HUES64 (cell line): Measurements from ENCODE around the gene BMERB1.

Experiments used
- H3K27ac ChIP-seq: 2 replicates; pipeline ENCODE4 v1.7.0; 2013; ENCODE audit warnings: low read depth, low read length, inconsistent platforms
- H3K27me3 ChIP-seq: 2 replicates; pipeline ENCODE4 v1.6.1; 2013; ENCODE audit warnings: mild to moderate bottlenecking, low read length; ENCODE audit not compliant: insufficient read depth
- H3K36me3 ChIP-seq: 2 replicates; pipeline ENCODE4 v1.6.1; 2013; ENCODE audit warnings: mild to moderate bottlenecking, low read length; ENCODE audit not compliant: insufficient read depth
- H3K4me1 ChIP-seq: 2 replicates; pipeline ENCODE4 v1.6.1; 2013; ENCODE audit warnings: mild to moderate bottlenecking, low read length, moderate library complexity; ENCODE audit not compliant: insufficient read depth
- H3K4me3 ChIP-seq: 2 replicates; pipeline ENCODE4 v1.5.1; 2013; ENCODE audit warnings: mild to moderate bottlenecking, low read length, moderate library complexity
- H3K9ac ChIP-seq: 2 replicates; pipeline ENCODE4 v1.6.1; 2013; ENCODE audit warnings: mild to moderate bottlenecking, low read depth, low read length
- H3K9me3 ChIP-seq: 2 replicates; pipeline ENCODE4 v1.6.1; 2013; ENCODE audit warnings: low read depth, low read length; ENCODE audit not compliant: insufficient read depth
- WGBS: fragments of 150-250, 120-280 bp; methylation state at CpG from one replicate; pipeline ENCODE4 v1.1.7; 2013; ENCODE audit warnings: missing lambda C conversion rate; 5-methylcytosine and 5-hydroxymethylcytosine counted together

BMERB1 gene

DNA sequence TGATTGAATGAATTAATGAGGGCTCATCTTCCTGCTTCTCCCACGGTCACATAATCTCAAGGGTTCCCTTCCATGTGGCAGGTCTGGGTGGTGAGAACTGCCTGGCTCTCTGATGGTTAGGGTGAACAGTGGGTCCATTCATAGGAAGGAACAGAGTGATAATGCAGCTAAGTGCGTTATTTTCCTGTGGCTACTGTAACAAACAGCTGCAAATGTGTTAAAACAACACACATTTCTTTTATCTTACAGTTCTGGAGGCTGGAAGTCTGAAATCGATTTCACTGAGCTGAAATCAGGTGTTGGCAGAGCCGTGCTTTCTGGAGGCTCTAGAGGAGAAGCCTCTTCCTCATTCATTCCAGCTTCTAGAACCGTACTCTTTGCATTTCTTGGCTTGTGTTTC lies 95.3 kb downstream of the BMERB1 start:
- H3K9me3 ChIP-seq = no peaks in the 10 kb centered on the region
- WGBS = 95% methylated on average over 5 of the region's 5 CpGs
- no peak overlapping the region for H3K9ac ChIP-seq
- H3K4me3 ChIP-seq = no peak overlapping the region
- no peaks in the 10 kb centered on the region for H3K27me3 ChIP-seq
- H3K4me1 ChIP-seq = no peaks in the 10 kb centered on the region
- no peak overlapping the region for H3K27ac ChIP-seq
- H3K36me3 ChIP-seq = no peaks in the 10 kb centered on the region; the same call in 1 of the 2 replicates

DNA sequence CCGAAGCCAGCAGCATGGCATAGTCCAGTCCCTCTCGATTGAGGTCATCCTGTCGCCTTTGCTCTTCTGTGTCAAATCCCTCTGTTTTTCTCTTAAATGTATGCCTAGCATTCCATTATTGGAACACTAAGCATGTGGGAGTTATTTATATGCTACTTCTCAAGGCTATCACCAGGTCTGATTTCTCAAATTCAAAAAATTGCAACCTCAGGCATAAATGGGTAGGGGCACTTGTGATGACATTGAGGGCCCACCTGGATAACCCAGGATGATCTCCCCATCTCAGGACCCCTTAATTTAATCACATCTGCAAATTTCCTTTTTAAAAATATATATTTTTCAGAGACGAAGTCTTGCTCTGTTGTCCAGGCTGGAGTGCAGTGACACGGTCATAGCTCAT lies 95.7 kb downstream of the BMERB1 start:
- Histone ChIP-seq H3K4me3 (no peak overlapping the region), H3K9ac (no peak overlapping the region), H3K36me3 (no peaks in the 10 kb centered on the region; the same call in 1 of the 2 replicates), H3K9me3 (no peaks in the 10 kb centered on the region), H3K27me3 (no peaks in the 10 kb centered on the region), H3K27ac (no peak overlapping the region), H3K4me1 (no peaks in the 10 kb centered on the region)
- WGBS = 95% methylated on average over 5 of the region's 5 CpGs

DNA sequence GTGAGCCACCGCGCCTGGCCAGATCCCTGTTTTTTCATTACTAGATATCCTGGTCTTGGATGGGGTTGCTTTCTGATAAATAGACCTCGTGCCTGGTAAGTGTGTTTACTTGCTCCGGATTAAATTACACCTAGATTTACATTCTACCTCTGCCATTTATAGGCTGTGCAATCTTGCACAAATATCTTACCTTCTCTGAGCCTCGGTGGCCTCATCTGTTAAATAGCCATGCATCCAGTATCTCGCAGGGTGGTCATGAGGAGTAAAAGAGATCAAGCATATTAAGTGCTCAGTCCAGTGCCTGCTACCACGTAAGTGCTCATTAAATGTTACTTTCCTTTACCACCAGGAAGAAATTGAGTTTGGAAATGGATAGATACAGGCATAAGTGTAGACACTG lies 98.4 kb downstream of the BMERB1 start:
- no peak overlapping the region for H3K27ac ChIP-seq
- no peaks in the 10 kb centered on the region for H3K36me3 ChIP-seq
- H3K9me3 ChIP-seq = no peaks in the 10 kb centered on the region
- H3K4me1 ChIP-seq = no peaks in the 10 kb centered on the region
- H3K4me3 ChIP-seq = no peak overlapping the region
- H3K27me3 ChIP-seq = no peaks in the 10 kb centered on the region
- H3K9ac ChIP-seq = no peak overlapping the region
- WGBS = 98% methylated on average over 6 of the region's 7 CpGs

DNA sequence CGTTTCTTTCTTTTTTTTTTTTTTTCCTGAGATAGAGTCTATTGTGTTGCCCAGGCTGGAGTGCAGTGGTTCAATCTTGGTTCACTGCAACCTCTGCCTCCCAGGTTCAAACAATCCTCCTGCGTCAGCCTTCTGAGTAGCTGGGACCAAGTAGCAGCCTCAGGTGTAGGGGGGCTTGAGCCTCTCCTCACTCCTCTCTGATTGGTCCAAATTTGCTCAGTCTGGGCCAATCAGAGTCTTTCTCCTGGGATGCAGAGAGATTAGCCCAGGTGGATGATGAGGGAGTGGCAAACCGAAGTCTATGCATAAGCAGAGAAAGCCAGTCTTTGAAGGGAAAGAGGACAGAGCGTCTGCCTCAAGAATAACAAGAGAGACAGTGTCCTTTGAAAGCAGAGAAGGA lies 99.0 kb downstream of the BMERB1 start:
- Histone ChIP-seq H3K36me3 (no peaks in the 10 kb centered on the region), H3K9ac (no peak overlapping the region), H3K4me3 (no peak overlapping the region), H3K27ac (no peak overlapping the region), H3K9me3 (no peaks in the 10 kb centered on the region), H3K4me1 (no peaks in the 10 kb centered on the region), H3K27me3 (no peaks in the 10 kb centered on the region)
- WGBS = 83% methylated on average over 4 of the region's 4 CpGs

DNA sequence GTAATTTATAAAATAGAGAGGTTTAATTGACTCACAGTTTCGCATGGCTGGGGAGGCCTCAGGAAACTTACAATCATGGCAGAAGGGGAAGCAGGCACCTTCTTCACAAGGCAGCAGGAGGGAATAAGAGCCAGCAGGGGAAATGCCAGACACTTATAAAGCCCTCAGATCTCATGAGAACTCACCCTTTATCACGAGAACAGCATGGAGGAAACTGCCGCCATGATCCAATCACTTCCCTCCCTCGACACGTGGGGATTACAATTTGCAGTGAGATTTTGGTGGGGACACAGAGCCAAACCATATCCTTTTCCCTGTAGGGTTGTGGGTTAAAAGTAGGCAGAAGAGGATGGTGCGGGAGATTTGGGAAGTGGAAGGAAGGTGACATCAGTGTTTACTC lies 101.4 kb downstream of the BMERB1 start:
- WGBS = 86% methylated on average over 6 of the region's 6 CpGs
- Histone ChIP-seq H3K4me3 (no peak overlapping the region), H3K9ac (no peak overlapping the region)

DNA sequence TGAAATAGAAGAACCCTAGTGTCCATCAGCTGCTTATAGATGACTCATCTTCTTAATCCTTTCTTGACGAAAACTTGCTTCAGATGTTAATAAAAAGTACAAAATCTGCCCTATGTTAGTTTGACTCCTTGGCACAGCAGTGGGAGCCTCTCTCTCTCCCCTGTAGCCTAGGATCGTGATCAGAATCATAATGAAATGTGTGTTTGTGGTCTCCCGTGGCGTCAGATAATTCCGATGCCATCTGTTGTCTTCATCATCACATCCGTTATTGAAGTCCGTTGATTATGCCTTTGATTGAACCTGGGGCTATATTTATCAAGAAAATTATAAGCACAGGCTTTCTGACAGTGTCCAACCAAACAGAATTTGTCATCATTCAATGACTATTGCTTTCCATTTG lies 102.5 kb downstream of the BMERB1 start:
- no peaks in the 10 kb centered on the region for H3K9me3 ChIP-seq
- WGBS = 95% methylated on average over 6 of the region's 7 CpGs
- no peaks in the 10 kb centered on the region for H3K27me3 ChIP-seq

More for the DNA sequence above, 101.4 kb downstream of the BMERB1 start:
- Histone ChIP-seq H3K36me3 (no peaks in the 10 kb centered on the region), H3K27ac (no peak overlapping the region), H3K27me3 (no peaks in the 10 kb centered on the region), H3K4me1 (peaks cover 4% of the 10 kb centered on the region; the same call in 1 of the 2 replicates), H3K9me3 (no peaks in the 10 kb centered on the region)

DNA sequence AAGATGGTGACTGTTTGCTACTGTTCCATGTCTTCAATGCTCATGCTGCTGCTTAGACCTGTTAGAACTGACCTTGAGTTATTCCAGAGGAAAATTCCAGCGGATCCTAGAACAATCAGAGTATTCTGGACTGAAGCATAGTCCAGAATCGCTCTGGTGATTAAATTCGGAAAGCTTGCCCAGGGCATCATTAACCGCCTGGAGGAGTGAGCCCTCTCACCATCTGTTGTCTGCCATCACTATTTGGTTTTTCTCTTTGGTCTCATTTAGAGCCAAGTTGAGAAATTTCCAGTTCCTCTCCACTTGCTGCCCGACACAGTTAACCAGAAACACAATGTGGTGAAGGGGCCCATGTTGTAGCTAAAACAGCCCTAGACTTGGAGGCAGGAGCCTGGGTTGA lies 104.1 kb downstream of the BMERB1 start:
- H3K4me3 ChIP-seq = no peak overlapping the region
- H3K27me3 ChIP-seq = no peaks in the 10 kb centered on the region
- H3K9me3 ChIP-seq = peaks cover 4% of the 10 kb centered on the region; the same call in 1 of the 2 replicates
- H3K27ac ChIP-seq = no peak overlapping the region
- WGBS = 93% methylated on average over 5 of the region's 5 CpGs
- peaks cover 10% of the 10 kb centered on the region for H3K4me1 ChIP-seq
- no peak overlapping the region for H3K9ac ChIP-seq
- no peaks in the 10 kb centered on the region for H3K36me3 ChIP-seq

More for the DNA sequence above, 102.5 kb downstream of the BMERB1 start:
- Histone ChIP-seq H3K27ac (no peak overlapping the region), H3K36me3 (no peaks in the 10 kb centered on the region), H3K4me1 (peaks cover 7% of the 10 kb centered on the region; the same call in 1 of the 2 replicates), H3K9ac (no peak overlapping the region), H3K4me3 (no peak overlapping the region)

DNA sequence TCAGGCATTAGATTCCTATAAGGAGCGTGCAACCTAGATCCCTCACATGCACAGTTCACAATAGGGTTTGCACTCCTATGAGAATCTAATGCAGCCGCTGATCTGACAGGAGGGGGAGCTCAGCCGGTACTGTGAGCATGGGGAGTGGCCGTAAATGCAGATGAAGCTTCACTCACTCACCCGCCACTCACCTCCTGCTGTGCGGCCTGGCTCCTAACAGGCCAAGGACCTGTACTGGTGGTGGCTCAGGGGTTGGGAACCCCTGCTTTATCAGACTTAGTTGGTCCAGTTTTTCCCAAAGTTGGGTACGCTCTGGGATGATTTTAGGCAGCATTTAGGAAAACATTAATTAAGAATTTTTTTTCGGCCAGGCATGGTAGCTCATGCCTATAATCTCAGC lies 104.8 kb downstream of the BMERB1 start:
- H3K9me3 ChIP-seq = peaks cover 4% of the 10 kb centered on the region; the same call in 1 of the 2 replicates
- no peak overlapping the region for H3K27ac ChIP-seq
- no peaks in the 10 kb centered on the region for H3K36me3 ChIP-seq
- H3K27me3 ChIP-seq = no peaks in the 10 kb centered on the region
- no peak overlapping the region for H3K9ac ChIP-seq
- H3K4me3 ChIP-seq = no peak overlapping the region
- H3K4me1 ChIP-seq = peaks cover 10% of the 10 kb centered on the region
- 43% methylated on average over 7 of the region's 8 CpGs for WGBS

DNA sequence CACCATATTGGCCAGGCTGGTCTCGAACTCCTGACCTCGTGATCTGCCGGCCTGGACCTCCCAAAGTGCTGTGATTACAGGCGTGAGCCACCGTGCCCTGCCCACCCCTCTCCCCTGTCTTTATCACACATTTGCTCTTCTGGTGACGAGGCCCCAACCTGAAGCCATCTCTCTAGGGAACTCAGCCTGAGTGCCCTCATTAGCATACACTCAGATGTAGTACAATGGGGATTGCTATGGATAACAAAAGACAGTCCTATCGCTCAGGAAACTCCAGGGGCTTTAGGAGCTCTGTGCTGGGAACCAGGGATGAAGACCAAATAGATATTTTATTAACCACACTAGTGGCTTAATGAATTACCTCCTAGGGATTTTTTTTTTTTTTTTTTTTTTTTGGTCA lies 107.9 kb downstream of the BMERB1 start:
- Histone ChIP-seq H3K27ac (no peak overlapping the region), H3K4me3 (no peak overlapping the region), H3K4me1 (peaks cover 10% of the 10 kb centered on the region), H3K9ac (no peak overlapping the region), H3K27me3 (no peaks in the 10 kb centered on the region), H3K9me3 (peaks cover 4% of the 10 kb centered on the region; the same call in 1 of the 2 replicates), H3K36me3 (no peaks in the 10 kb centered on the region)
- WGBS = 57% methylated on average over 7 of the region's 7 CpGs

DNA sequence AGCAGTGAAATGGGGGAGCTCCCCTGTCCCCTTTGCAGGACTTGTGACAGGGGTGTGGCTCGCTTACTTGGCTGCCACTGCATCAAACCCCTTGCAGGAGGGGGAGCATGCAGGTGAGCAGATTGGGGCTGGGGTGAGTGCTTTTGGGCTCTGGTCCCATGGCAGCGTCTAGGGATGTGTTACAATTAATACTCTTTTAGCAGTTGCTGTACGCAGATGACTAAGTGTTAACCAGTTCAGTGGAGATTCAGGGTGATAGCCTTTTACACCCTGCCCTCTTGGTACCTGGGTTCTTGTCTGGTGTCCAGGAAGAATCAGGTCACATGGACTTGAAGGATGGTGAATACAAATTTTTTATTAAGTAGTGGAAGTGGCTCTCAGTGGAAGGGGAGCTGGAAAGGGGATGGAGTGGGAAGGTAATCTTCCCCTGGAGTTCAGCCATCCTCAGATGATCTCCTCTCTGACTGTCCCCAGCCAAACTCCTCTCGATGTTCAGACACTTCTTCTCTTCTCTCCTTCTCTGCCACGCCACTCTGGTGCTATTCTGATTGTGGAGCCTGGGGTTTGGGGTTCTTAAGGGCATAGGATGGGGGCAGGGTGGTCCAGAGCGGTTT lies 108.5 kb downstream of the BMERB1 start:
- WGBS = 89% methylated on average over 6 of the region's 6 CpGs
- H3K36me3 ChIP-seq = no peaks in the 10 kb centered on the region
- no peak overlapping the region for H3K9ac ChIP-seq
- H3K4me1 ChIP-seq = peaks cover 10% of the 10 kb centered on the region
- peak overlapping the region; percentile 30; the same call in 1 of the 2 replicates for H3K27ac ChIP-seq
- H3K27me3 ChIP-seq = no peaks in the 10 kb centered on the region
- peaks cover 4% of the 10 kb centered on the region; the same call in 1 of the 2 replicates for H3K9me3 ChIP-seq
- no peak overlapping the region for H3K4me3 ChIP-seq

DNA sequence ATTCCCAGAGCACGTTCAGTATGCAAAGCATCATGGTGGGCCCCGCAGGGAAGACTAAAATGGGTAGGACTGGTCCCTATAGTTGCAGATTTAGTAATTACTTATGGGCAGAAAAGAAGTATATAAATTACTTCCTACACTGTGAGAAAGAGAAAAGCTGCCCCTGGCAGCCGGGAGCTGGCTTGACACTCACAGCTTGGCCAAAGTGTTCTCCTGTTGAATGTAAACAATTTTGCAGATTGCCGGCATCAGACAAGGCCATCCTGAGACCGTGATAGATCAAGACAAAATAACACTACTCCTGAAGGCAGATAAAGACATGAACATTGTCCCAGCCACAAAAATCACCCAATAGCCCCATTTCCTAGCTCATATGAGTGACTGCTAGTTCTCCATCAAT lies 110.0 kb downstream of the BMERB1 start:
- no peak overlapping the region for H3K9ac ChIP-seq
- no peak overlapping the region for H3K27ac ChIP-seq
- H3K4me1 ChIP-seq = peaks cover 12% of the 10 kb centered on the region
- H3K4me3 ChIP-seq = no peak overlapping the region
- WGBS = 88% methylated on average over 5 of the region's 5 CpGs
- no peaks in the 10 kb centered on the region for H3K36me3 ChIP-seq
- peaks cover 4% of the 10 kb centered on the region; the same call in 1 of the 2 replicates for H3K9me3 ChIP-seq
- no peaks in the 10 kb centered on the region for H3K27me3 ChIP-seq

DNA sequence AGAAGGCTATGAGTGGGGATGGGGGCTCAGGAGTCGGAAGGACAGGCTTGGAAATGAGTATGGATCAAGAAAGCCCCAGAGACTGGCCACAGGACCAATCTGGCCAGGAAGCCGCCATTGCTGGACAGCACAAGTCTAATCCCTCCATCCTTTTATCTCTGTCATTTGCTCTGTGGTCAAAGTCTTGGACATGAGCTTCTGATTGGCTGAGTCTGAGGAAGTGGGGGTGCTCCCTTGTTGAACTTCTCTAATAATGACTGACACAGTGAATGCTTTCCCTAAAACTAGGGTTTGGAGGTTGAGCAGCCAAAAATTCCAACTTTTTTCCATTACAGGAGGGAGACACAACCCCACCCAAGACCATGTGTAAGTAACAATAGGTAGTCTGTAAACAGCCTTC lies 111.2 kb downstream of the BMERB1 start:
- H3K27me3 ChIP-seq = no peaks in the 10 kb centered on the region
- no peak overlapping the region for H3K9ac ChIP-seq
- H3K36me3 ChIP-seq = no peaks in the 10 kb centered on the region
- 90% methylated on average over 2 of the region's 2 CpGs for WGBS
- H3K4me3 ChIP-seq = no peak overlapping the region
- H3K27ac ChIP-seq = no peak overlapping the region
- peaks cover 12% of the 10 kb centered on the region for H3K4me1 ChIP-seq
- H3K9me3 ChIP-seq = peaks cover 4% of the 10 kb centered on the region; the same call in 1 of the 2 replicates
